Endothelial cell of umbilical vein (primary cell): ENCODE measurements around the gene PRLR. TPM values are rescaled to one million over a fixed set of nuclear protein-coding genes. Genes with fewer than 3 reads are reported as not detected.

ENCODE experiments used
- BruUV-seq: library from RNA; stranded (reverse); fragments of 400-500 nt; replicated peaks from 2 replicates; lab custom pipeline; 2021; lab: Mats Ljungman, UMichigan
- CTCF ChIA-PET: fragments of 300-600, 350-600 bp; sonication (Branson Sonifier 250); formaldehyde crosslinking; loops from one replicate; lab custom pipeline; 2021; ENCODE audit warnings: antibody characterized with exemption, inconsistent platforms; lab: Charles Lee
- POLR2A ChIA-PET: fragments of 300-600, 350-600 bp; sonication (Branson Sonifier 250); formaldehyde crosslinking; loops from one replicate; lab custom pipeline; 2021; ENCODE audit warnings: antibody characterized with exemption, inconsistent platforms; lab: Charles Lee
- DNase-seq: peaks from one replicate; pipeline ENCODE4 v3.0.0-alpha.2; 2011; ENCODE audit warnings: low read depth, low spot score
- FAIRE-seq: peaks from 2 replicates; lab custom pipeline; 2011; peaks lifted over from hg19 to GRCh38; lab: Jason Lieb, UNC
- H2AFZ ChIP-seq: 2 replicates; pipeline ENCODE4 v1.6.0; 2012; ENCODE audit warnings: low read depth, low read length, control low read depth, inconsistent platforms
- H3K27ac ChIP-seq: 2 replicates; pipeline ENCODE4 v1.5.1; 2011; ENCODE audit warnings: low read depth, mild to moderate bottlenecking, control low read depth, low read length, moderate library complexity; ENCODE audit not compliant: insufficient read depth
- H3K27me3 ChIP-seq, 2 experiments: 2 replicates each; pipeline versions ENCODE4 v1.6.0 to v1.6.1; 2011; ENCODE audit warnings: low read length in 2 of 2, mixed read lengths in 1 of 2; ENCODE audit not compliant: control insufficient read depth in 2 of 2, insufficient read depth in 2 of 2
- H3K36me3 ChIP-seq, 2 experiments: 2 replicates in 1 of 2; 3 replicates in 1 of 2; pipeline ENCODE4 v1.5.1; 2011; ENCODE audit warnings: low read length in 2 of 2, mild to moderate bottlenecking in 1 of 2, moderate library complexity in 1 of 2; ENCODE audit not compliant: control insufficient read depth in 2 of 2, insufficient read depth in 2 of 2; ENCODE audit errors: extremely low read depth in 1 of 2
- H3K4me1 ChIP-seq: 3 replicates; pipeline ENCODE4 v1.5.1; 2011; ENCODE audit warnings: mild to moderate bottlenecking, low read length; ENCODE audit not compliant: control insufficient read depth, insufficient read depth; ENCODE audit errors: extremely low read depth
- H3K4me2 ChIP-seq: 2 replicates; pipeline ENCODE4 v1.6.1; 2011; ENCODE audit warnings: low read length, control low read depth, mixed read lengths; ENCODE audit not compliant: insufficient read depth
- H3K4me3 ChIP-seq, 3 experiments: fragments of 200-600 bp in 1 of 3; sonication (generic), shearing (Covaris generic) in 1 of 3; replicated peaks in 1 of 3; 2 replicates each; pipeline ENCODE4 v1.5.1; 2011 to 2016; ENCODE audit warnings: control low read depth in 3 of 3, low read length in 3 of 3, mild to moderate bottlenecking in 2 of 3, inconsistent platforms in 1 of 3, low read depth in 1 of 3, moderate library complexity in 1 of 3; ENCODE audit not compliant: insufficient read depth in 1 of 3
- H3K79me2 ChIP-seq: 2 replicates; pipeline ENCODE4 v1.6.0; 2012; ENCODE audit warnings: low read length, inconsistent platforms; ENCODE audit not compliant: control insufficient read depth, insufficient read depth
- H3K9ac ChIP-seq: replicated peaks from 2 replicates; pipeline ENCODE3; 2011; ENCODE audit warnings: low read length, control low read depth; ENCODE audit not compliant: insufficient read depth; ENCODE audit errors: extremely low read depth
- H3K9me1 ChIP-seq: replicated peaks from 3 replicates; pipeline ENCODE4 v1.6.0; 2011; ENCODE audit warnings: mild to moderate bottlenecking, low read length; ENCODE audit not compliant: control insufficient read depth, insufficient read depth; ENCODE audit errors: extremely low read depth
- H3K9me3 ChIP-seq: replicated peaks from 2 replicates; pipeline ENCODE4 v1.5.1; 2012; ENCODE audit warnings: low read length, inconsistent platforms; ENCODE audit not compliant: control insufficient read depth, insufficient read depth
- H4K20me1 ChIP-seq: replicated peaks from 2 replicates; pipeline ENCODE3; 2011; ENCODE audit warnings: mild to moderate bottlenecking, low read length; ENCODE audit not compliant: control insufficient read depth, insufficient read depth; ENCODE audit errors: extremely low read depth
- EZH2 ChIP-seq: IDR thresholded peaks from 2 replicates; pipeline ENCODE4 v1.6.1; 2012; ENCODE audit warnings: borderline replicate concordance, low read depth, mild to moderate bottlenecking, moderate library complexity, low read length, inconsistent platforms; ENCODE audit not compliant: severe bottlenecking
- FOS ChIP-seq: IDR thresholded peaks from 2 replicates; pipeline ENCODE4 v1.6.1; 2011; ENCODE audit warnings: mild to moderate bottlenecking, low read length, moderate library complexity, borderline replicate concordance; ENCODE audit not compliant: insufficient read depth
- GATA2 ChIP-seq: IDR thresholded peaks from 2 replicates; pipeline ENCODE4 v1.7.0; 2011; ENCODE audit warnings: low read depth, mild to moderate bottlenecking, moderate library complexity, mixed read lengths, low read length; ENCODE audit not compliant: insufficient read length, insufficient read depth
- JUN ChIP-seq: IDR thresholded peaks from 2 replicates; pipeline ENCODE4 v1.6.1; 2011; ENCODE audit warnings: borderline replicate concordance, low read depth; ENCODE audit not compliant: insufficient read length, insufficient read depth
- MYC ChIP-seq: IDR thresholded peaks from one replicate; pipeline ENCODE4 v1.6.1; 2011; ENCODE audit warnings: mild to moderate bottlenecking, low read depth, low read length
- POLR2A ChIP-seq: IDR thresholded peaks from 2 replicates; pipeline ENCODE4 v1.6.1; 2012; ENCODE audit warnings: low read depth, mild to moderate bottlenecking, control low read depth, low read length
- POLR2AphosphoS5 ChIP-seq: IDR thresholded peaks from 2 replicates; pipeline ENCODE4 v1.6.1; 2012; ENCODE audit warnings: low read depth, mild to moderate bottlenecking, control low read depth, low read length, moderate library complexity; ENCODE audit not compliant: insufficient read depth
- dilution Hi-C: fragments of 300-500 bp; cut with MboI; formaldehyde crosslinking; loops from one replicate; pipeline ENCODE4 v1.15.0; 2019; ENCODE audit warnings: low sequenced_read_pairs; ENCODE audit not compliant: extremely low pct_ligation_motif_present
- intact Hi-C: fragments of 100-400 bp; cut with micrococcal nuclease; formaldehyde crosslinking; loops from one replicate; pipeline ENCODE4 v1.10.0; 2022
- polyA plus RNA-seq, 4 experiments: library from polyadenylated mRNA; depleted of rRNA in 3 of 4; stranded (reverse) in 3 of 4; unstranded in 1 of 4; fragments of >200 nt; gene quantifications; 2 replicates each; pipeline versions ENCODE4 v1.2.1 to v1.2.3, GENCODE V29; 2011 to 2012; ENCODE audit warnings: missing spikeins in 1 of 4
- total RNA-seq: library from RNA; stranded (reverse); gene quantifications from 2 replicates; pipeline ENCODE4 v1.2.3, GENCODE V29; 2021
- TF ChIP-seq, protein P1 (sequence below): IDR thresholded peaks from 2 replicates; pipeline ENCODE4 v1.6.1; 2011; ENCODE audit not compliant: insufficient read depth, insufficient read length
- TF ChIP-seq, protein P2 (sequence below), 2 donors: IDR thresholded peaks; 1 replicate in 1 of 2; 2 replicates in 1 of 2; pipeline ENCODE4 v1.5.1; 2011; ENCODE audit warnings: low read length in 2 of 2, mild to moderate bottlenecking in 2 of 2, moderate library complexity in 2 of 2, control low read depth in 1 of 2, inconsistent platforms in 1 of 2, low read depth in 1 of 2; ENCODE audit not compliant: insufficient read depth in 1 of 2; ENCODE audit errors: extremely low read depth in 1 of 2

PRLR gene
- total and polyA plus RNA-seq, 2 donors (not counting 3 experiments of a cell fraction or from before 2014, with no cell fraction given), result not detected

DNA sequence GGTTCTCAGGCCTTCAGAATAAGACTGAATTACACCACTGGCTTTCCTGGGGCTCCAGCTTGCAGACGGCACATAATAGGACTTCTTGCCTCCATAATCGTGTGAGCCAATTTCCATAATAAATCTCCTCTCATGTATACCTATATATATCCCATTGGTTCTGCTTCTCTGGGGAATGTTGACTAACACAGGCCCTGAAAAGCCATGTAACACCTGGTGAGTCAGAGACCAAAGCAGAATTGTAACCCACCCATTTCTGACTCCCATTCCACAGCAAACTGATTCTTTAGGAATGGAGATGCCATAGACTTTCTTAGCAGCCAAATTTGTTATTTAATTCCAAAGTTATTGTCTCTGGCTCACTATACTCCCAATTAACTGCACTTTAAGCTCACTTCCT, 97.1 kb downstream of the PRLR start:
- Histone ChIP-seq H3K4me3 (no peak overlapping the region), H3K27ac (no peak overlapping the region), H3K27me3 (no peaks in the 10 kb centered on the region), H3K9me1 (no peaks in the 10 kb centered on the region), H3K9me3 (no peaks in the 10 kb centered on the region), H3K79me2 (no peaks in the 10 kb centered on the region), H2AFZ (no peak overlapping the region), H3K4me2 (no peak overlapping the region), H3K9ac (no peak overlapping the region), H4K20me1 (no peaks in the 10 kb centered on the region), H3K4me1 (no peaks in the 10 kb centered on the region), H3K36me3 (no peaks in the 10 kb centered on the region)
- ChIA-PET CTCF (no interaction called here), POLR2A (no interaction called here)
- dilution Hi-C loops, result no loop called here
- intact Hi-C loops, result no loop called here
- TF ChIP-seq FOS (no peak), GATA2 (no peak), POLR2A (no peak), POLR2AphosphoS5 (no peak), EZH2 (no peak), JUN (no peak), MYC (no peak)
- TF ChIP-seq, protein P1, sequence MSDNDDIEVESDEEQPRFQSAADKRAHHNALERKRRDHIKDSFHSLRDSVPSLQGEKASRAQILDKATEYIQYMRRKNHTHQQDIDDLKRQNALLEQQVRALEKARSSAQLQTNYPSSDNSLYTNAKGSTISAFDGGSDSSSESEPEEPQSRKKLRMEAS, result no peak
- TF ChIP-seq, protein P2, sequence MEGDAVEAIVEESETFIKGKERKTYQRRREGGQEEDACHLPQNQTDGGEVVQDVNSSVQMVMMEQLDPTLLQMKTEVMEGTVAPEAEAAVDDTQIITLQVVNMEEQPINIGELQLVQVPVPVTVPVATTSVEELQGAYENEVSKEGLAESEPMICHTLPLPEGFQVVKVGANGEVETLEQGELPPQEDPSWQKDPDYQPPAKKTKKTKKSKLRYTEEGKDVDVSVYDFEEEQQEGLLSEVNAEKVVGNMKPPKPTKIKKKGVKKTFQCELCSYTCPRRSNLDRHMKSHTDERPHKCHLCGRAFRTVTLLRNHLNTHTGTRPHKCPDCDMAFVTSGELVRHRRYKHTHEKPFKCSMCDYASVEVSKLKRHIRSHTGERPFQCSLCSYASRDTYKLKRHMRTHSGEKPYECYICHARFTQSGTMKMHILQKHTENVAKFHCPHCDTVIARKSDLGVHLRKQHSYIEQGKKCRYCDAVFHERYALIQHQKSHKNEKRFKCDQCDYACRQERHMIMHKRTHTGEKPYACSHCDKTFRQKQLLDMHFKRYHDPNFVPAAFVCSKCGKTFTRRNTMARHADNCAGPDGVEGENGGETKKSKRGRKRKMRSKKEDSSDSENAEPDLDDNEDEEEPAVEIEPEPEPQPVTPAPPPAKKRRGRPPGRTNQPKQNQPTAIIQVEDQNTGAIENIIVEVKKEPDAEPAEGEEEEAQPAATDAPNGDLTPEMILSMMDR (IDR thresholded peaks at IDR 0.05; ENCODE audit: extremely low read depth in 1 of 2, insufficient read depth in 1 of 2, low read depth in 1 of 2, low read length in 2 of 2), result no peak
- FAIRE-seq (no peak), DNase-seq (no peak)
- no TSS peak for BruUV-seq
